ENCODE data around the gene SKP1. TPM values are rescaled to one million over a fixed set of nuclear protein-coding genes. Genes with fewer than 3 reads are reported as not detected.

Gene SKP1
- total RNA-seq, 1 experiment from 2014 or later: 1,193 TPM

DNA sequence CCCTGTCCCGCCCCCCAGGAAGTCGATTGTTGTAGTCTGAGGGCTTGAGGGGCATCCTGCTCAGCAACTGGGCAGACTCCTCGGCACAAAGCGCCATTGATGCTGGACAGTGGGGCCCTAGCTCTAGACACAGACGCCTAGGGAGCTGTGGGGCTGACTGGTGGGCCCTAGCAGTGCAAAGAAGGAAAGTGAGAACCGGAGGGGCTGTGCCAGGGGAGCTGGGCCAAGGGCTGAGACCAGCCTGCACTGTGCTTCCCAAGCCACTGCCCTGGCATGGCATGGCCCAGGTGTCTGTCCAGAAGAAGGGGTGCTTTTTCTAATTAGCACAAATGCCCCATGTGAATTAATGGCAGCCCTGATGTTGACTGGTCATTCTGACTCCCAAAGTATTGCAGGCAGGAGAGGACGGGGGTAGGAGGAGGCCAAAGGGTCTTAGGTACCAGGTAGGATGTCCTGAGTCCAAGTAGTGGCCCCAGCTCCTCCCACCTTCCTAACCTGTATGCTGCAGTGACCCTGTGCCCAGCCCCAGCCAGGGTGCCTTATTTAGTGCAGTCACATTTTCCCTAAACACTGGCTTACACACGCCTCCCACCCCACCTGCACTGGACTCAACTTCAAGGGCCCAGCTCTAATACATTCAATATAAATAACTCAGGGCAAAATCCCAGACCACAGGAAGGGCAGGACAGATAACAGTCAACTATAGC is 46.4 kb downstream of the SKP1 start:
- no peak for DNase-seq (ENCODE audit: low spot score)

DNA sequence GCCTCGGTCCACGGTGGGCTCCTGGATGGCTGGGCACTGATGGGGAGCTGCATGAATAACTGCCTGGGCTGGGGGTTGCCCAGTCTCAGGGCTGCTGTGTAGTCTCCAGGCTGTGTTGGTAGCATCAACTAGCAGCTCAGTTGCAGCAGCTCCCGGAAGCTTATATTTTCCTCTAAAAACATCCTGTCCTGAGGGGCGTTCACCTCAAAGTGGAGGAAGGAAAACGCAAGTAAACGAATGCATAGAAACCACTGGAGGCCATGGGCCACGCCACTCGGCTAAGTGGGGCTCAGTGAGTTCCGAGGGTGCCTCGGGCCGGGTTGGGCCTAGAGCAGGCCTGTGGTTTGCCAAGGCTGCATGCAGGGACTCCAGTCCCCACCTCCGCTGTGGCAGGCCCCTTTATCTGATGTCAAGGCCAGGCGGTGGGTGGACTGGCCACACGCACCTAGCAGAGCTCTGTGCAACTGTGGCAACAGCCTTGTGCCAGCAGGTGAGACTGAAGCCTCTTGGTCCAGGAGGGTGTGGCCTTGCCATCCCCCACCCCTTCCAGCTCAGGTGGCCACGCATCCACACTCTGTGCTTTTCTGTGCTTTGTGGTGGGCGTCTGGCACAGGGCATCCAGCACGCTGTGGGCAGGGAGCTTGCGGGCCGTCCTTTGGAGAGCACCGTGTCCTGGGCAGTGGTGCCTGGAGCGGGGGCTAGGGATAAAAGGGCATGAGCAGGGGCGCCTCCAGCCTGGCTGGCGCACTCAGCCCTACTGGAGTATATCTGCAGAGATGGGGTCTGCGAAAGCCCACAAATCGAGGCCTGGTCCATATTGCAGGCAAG is 47.1 kb downstream of the SKP1 start:
- no peak for DNase-seq (ENCODE audit: low spot score)

DNA sequence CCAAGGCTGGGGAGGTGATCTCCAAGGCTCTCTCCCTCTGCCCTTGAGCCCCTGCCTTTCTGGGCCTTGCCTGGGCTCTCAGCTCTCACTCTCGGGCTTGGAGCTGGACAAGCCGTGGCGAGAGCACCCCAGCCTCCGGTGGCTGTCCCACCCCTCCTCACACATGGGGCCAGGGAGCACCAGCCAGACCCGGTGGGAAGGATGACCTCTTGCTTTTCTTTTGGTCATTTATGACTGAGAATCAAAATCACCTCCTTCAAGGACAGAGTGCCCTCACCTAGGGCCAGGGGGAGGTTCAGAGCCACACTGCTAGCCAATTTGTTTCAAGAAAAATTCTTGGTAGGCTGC is 48.1 kb downstream of the SKP1 start:
- no peak for DNase-seq (ENCODE audit: low spot score)

DNA sequence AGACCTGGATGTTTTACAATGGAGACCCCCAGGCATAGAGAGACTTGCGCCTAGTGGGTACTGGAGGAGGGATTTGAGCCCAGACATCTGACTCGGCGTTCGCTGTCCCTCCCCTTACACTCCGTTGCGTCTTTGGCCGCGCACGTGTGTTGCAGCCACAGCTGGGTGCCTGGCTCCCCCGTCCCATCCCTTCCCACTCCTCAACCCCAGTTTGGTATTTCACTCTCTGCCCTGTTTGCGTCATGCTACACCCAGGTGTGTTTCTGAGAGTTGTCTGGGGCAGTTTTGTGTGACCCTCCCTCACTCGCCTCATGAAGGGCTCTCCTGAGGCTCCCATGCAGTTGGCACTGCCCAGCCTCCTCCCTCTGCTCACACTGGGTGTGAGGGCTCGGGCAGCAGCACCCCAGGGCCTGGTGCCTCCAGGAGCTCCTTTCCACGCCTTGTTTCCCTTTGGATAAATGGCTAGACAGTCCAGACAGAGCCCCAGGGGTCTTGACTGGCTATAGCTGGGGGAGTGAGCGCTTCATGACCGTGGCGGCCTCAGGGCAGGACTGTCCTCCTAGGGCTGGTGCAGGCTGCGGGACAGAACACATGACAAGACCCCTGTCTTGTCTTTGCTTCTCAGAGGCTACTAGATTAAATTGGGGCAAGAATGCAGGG is 48.6 kb downstream of the SKP1 start:
- DNase-seq (ENCODE audit: low spot score): no peak

DNA sequence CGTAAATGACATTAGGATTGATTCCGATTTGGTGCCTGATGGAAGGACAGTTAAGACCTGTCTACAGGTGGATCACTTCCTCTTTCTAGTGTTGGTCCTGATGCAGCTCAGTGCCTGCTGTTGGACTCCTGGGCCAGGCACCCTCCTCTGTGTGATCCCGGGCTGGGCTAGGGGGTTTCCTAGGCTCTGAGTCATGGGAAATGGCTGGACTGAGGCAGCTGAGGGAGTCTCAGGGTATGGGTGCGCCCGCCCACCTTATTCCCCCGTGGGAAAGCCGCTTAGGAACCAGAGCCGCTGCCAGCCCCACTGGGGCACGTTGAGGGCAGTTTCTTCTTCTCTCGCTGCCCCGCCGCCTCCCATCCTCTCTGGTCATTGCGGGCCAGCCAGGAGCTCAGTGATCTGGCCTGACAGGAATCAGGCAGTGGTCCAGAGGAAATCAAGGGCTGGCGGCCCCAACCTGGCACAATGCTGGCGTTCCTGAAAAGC is 49.3 kb downstream of the SKP1 start:
- no peak for DNase-seq (ENCODE audit: low spot score)

DNA sequence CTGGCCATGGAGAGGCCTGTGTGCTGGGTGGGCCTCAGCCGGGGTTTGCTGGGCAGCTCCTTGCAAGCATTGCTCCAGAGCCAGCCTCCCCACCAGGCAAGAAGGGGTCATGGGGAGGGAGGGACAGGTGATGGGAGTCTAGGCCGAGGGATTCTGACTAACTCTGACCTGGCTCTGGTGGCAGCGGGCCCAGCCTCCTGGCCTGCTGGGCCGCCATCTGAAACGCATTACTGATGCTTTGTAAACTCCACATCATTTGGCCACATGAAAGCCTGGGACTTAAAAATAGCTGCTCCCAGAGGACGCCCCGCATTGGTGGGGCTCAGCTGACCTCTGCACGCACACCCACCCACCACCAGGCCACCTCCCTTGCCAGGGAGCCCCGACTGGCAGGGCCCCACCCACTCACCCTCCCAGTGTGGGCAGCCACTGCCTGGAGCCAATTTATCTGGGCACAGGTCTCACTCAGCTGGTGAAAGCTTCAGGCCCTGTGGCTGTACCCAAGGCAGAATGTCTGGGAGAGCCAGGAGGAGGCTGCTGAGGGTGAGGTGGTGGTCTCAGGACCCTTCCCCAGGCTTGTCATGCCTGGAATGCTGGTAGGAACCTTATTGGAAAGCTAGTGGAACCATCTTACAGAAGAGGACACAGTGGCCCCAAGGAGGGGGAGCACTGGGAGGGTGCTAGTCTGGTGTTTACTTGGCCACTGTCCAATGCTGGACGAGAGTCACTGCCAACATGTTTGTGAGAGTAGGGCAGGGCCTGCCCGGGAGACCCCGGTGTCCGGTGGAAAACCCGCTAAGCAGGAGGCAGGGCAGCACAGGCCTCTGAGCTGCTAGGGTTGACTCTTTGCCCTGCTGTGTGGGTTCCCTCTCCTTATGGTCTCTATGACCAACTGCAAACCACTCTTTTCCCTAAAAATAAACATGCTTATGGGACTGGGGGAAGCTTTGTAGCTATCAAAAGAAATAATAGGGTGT is 51.4 kb downstream of the SKP1 start:
- peak; percentile 94 for DNase-seq (ENCODE audit: low spot score)

DNA sequence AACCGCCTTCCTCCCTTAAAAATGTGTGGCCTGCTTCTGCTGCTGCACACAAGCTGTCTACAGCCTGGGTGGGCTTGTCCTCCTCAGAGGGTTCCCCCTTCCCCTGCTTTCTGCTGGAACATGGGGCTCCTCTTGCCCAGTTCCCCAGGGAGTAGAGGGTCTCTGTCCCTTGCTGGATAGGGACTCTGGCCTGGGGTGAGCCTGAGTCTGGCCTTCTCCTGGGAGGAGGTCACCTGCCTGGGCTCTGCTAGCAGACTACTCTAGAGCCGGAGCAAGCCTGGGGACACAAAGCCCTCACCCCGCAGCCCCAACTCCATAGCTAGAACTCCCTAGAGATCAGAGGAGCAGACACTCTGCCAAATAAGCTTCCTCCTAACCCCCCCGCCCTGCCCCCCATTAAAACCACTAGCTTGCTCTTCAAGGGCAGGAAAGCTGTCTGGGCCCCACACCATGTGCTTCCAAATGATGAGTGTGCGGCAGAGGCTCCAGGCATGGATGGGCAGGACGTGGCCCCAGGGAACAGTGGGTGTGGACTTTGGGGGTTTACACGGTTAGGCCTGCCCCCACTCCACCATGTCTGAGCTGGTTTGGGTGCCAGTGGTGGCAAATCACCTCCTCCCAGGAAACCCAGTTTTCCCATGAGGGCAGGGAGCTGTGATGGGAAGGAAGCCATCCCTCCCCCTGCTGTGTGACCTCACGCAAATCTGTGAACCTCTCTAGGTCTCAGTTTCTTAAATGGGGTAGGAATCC is 52.3 kb downstream of the SKP1 start:
- peak; percentile 78 for DNase-seq (ENCODE audit: low spot score)

DNA sequence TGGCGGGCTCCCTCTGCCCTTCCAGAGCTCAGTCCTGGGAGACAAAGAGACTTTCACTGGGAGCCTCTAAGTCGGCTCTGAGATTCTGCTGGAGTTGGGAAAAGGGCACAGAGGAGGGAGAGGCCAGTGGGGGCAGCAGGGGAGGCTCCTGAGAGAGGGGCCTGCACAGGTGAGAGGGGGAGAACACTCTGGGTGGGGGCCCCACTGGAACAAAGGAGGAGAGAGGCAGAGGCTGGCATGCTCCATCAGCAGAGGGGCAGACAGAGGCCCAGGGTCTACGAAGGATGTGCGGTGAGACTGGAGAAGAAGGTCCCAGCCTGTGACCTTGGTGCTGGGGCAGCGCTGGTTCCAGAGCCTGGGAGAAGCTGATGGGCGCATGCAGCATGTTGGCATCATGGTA is 53.4 kb downstream of the SKP1 start:
- DNase-seq (ENCODE audit: low spot score): no peak

DNA sequence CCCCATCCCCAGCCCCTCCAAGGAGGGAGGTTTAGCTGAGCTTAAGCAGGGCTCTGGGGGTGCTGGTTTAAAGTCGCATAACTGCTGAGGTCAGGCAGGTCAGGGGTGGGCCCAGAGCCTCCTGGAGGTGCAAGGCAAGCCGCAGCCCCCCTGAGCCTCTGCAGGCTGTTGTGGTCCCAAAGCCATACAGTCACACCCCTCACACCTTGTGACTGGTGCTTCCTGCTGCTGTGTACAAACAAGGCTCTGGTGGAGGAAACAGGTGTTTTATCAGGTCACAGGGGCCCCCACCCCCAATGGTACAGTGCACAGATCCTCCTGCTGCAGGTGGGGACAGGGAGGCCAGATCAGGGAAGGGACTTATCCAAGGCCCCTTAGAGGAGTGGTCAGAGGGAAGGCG is 54.2 kb downstream of the SKP1 start:
- no peak for DNase-seq (ENCODE audit: low spot score)

DNA sequence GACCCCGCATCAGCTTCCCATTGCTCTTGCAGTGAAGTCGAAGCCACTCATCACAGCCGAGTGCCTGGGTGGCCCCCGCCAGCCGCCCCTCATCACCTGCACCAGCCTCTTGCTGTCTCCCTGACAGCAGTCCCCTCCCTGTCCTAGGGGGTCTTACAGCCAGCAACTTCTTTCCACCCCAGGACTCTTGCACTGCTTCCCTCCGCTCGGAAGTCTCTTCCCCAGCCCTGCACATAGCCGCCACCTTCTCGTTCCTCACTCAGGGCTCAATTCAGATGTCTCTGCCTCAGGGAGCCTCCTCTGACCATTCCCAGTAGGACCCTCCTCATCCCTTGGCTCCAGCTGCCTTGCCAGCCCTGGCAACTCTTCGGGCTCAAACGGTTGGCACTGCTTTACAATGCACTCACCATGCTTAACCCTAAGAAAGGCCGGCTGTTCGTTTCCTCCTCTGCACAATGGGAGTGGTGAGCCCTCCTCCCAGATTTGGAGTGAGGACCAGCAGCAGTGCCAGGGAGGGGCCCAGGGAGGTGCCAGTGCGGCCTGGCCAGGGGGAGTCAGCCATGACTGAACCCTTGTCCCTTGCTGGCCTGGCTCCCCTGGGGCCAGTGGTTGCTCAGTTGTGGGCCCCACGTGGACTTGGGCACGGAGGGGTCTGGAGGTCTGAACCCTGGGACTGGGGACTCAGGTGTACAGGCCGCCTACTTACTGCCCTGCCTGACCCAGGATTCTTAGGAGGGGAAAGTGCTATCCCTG is 56.2 kb downstream of the SKP1 start:
- no peak for DNase-seq (ENCODE audit: low spot score)

DNA sequence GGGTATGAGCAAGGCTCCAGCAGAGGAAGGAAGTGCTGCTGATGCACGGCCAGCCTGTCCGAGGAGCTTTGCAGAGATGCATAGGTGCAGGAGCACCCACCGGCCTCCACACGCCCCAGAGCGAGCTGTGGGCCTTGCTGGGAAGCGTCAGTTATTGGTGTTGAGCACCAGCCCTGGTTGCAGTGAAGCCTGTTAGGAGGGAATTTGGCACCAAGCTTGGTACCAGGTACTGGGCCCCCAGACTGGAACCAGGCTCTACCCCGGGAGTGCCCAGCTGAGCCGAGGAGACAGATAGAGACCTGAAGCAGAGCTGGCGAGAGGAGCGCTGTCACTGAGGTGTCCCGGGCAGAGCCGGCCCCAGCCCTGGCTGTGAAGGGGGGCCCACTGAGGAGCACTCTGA is 57.0 kb downstream of the SKP1 start:
- DNase-seq (ENCODE audit: low spot score): no peak

DNA sequence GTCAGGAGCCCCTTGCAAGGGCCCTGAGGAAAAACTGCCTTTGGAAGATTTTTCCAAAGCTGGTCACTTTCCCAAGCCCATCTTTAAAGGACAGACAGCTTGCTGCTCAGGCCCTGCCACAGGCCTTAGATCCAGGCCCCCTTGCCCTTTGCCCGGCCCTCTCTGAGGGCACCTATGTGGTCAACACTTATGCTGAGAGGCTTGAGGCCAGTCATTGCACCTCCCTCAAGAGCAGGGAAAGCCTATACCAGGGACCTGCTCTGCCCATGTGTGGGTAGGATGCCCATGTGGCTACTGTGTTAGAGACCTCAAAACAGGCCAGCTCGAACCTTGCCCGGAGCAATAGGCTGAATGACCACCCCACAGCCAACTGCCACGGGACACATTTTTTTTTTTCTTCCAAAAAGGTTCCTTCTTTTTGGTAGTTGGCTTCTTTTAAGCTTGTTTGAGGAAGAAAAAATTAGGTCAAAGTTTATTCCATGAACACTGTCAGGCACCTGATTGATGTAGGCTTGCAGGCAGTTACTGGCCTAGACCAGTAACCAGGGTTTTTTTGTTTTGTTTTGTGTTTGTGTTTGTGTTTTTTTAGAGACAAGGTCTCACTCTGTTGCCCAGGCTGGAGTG is 58.4 kb downstream of the SKP1 start:
- no peak for DNase-seq (ENCODE audit: low spot score)

DNA sequence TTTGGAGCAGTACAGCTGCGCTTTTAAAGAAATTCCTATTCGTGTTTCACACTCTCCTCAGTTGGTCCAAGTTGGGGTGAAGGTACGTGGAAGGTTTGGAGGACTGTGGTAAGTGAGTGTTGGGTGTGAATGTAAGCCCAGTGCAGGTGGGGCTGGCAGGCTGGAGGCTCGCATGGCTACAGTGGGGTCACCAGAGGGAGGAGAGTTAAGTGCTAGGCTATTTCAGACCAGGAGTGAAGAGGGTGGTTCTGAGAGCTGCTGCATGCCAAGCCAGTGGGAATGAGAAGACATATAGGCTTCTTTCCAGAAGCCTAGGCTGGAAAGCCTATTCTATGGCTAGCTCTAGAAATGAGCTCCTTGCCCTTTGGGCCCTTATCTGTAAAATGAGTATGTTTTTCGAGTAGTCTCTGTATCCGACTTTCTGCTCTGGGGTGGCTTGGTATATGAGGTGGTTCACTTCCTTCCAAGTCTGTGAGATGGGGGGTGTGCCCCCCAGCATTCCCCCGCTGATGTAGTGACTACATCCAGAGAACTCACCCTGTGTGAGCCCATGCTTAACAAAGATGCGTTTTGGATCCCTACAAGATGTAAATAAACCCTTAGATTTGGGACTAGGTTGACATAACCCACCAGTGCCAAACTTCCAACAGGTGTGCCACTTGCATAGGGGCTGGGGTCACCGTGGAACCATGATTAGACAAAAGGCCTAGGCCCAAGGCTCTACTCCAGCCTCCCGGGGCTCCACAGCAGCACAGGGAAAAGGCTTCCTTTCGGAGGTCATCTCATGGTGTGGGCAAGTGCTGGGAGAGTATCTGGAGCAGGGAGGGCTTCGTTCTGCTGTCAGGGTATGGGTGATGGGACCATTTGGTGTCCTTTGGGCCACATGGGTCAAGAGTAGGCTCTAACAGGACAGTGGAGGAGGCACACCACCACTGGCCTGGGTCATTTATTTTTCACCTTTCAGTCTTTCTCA is 59.7 kb downstream of the SKP1 start:
- no peak for DNase-seq (ENCODE audit: low spot score)

DNA sequence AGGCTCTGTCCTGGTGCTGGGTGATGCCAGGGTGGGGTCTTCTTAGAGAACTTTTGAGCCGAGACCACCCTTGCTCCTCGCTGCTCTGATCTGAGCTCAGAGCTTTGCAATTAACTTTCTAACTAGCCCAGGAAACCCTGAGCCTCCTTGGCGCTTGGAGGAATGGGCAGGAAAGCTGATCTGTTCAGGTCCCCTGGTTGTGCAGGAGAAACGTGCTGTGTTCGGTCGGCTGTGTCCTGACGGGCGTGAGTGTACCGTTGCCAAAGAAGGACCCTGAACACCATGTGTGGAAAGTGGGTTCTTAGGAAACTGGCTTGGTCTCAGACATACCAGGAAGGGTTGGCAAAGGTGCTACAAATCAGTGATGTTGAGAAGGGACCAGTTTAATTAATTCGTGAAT is 60.5 kb downstream of the SKP1 start:
- DNase-seq (ENCODE audit: low spot score): no peak

DNA sequence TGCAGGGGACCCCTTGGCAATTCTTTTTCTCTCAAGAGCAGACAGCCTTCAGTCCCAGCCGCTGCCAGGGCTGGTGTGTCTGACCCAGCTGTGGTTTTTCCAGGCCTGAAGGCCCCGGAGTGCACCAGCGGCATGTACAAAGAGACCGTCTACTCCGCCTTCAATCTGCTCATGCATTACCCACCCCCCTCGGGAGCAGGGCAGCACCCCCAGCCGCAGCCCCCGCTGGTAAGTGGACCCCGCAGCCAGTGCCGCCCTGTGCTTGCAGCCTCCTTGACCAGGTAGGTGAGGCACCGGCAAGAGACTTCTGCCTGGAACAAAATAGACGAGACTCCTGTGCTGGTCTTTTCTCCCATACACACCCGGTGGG is 61.0 kb downstream of the SKP1 start:
- DNase-seq (ENCODE audit: low spot score): no peak

DNA sequence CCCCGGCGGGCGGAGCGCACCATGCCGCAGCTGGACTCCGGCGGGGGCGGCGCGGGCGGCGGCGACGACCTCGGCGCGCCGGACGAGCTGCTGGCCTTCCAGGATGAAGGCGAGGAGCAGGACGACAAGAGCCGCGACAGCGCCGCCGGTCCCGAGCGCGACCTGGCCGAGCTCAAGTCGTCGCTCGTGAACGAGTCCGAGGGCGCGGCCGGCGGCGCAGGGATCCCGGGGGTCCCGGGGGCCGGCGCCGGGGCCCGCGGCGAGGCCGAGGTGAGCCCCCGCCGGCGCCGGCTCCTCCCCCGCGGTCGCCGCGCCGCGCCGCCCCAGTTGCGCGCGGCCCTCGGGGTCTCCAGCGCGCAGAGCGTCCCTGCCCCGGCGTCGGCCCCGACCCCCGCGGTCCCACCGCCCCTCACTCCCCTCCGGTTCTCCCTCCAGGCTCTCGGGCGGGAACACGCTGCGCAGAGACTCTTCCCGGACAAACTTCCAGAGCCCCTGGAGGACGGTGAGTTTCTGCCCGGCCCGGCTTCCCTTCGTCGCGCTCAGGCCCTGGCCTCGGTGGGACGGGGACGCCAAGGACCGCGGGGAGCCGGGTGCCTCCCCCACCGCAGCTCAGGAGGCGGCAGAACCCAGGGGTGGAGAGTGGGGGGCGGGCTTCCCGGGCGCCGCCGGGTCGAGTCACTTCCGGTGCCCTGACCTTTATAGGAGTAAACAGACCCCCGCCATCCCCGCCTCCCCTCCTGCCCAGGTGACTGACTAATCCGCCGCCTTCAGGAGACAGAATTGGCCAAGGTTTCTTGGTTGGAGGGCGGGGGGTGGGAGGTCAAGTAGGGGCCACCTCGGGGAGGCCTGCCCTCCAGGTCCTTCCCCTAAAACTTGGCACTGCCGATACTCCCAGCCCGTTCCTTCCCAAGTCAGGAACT is 61.6 kb downstream of the SKP1 start:
- DNase-seq (ENCODE audit: low spot score): no peak
